ENCODE measurements around the gene CFAP91.

Gene CFAP91

GRCh38 chr3:119702530-119703527, at the start of gene CFAP91:
Gene CFAP91, plus strand, starts transcription at chr3:119703022. Its CDS starts 77 bp downstream, at chr3:119703099.
- DNase-seq (ENCODE audit: low read depth) = peak; percentile 62

GRCh38 chr3:119653876-119654275, 48.9 kb upstream of the CFAP91 start:
- DNase-seq (ENCODE audit: low read depth) = no peak

DNA sequence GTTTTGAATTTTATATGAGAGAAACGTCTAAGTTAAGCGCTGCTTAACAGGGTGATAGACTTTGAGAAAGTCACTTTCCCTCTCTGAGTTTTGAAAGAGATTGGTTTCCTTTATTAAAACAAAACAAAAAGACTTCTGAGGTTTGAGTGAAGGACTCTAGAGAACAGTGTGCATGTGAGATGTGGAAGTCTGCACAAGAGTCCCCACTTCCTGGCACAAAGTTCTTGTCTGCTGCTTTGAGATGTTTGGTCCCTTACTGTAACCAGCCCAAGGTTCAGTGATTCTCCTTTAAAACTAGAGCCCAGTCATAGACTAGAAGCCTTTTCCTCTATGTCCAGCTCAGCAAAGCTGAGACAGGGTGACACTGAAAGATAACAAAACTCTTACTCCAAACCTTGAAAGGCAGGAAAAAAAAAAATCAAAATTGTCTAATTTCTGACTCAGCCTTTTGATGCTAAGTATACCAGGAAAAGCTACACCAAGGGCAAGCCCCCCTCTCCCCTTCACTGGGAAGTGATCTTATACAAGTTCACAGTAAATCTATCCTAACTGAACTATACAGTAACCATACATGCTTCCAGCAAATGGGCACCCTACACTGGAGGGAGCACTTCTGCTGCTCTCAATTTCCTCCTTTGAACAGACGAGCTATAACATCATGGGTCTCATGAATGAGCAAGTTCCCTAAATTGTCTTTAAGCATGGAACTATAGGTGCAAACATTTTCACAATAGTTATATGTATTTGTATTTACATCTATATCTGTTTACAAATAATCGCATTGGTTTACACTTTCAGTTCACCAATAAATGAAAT, 44.7 kb upstream of the CFAP91 start:
- DNase-seq (ENCODE audit: low read depth) = no peak

GRCh38 chr3:119658994-119659393, 43.8 kb upstream of the CFAP91 start:
- no peak for DNase-seq (ENCODE audit: low read depth)

DNA sequence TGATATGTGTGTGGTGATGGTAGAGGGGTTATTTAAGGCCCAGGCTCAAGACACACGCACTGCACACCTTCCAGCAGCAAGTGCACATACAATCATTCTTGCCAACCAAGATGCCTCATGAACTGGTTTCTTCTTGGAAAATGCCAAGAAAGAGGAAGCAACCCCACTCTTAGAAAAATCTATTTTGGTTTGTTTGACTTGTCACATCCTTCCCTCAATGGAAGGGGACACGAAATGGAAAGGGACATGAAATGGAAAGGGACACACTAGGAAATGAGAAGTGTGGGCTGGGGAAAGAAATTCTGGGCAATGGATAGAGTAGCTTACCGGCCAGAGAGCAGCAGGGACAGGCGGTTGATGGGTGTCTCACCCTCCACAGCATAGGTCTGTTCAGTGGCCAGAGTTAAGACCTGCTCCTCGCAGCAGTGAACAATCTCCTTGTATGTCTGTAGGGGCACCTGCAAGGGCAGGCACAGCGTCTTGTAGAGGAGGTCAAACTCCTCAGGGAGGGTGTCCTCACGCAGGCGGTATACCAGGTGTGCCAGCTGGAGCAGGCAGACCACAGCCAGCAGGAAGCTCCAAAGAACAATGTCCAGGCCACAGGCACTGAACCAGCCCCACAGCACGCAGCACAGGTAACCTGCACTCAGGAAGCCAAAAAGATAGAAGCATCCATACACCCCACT, 43.1 kb upstream of the CFAP91 start:
- DNase-seq (ENCODE audit: low read depth) = no peak

DNA sequence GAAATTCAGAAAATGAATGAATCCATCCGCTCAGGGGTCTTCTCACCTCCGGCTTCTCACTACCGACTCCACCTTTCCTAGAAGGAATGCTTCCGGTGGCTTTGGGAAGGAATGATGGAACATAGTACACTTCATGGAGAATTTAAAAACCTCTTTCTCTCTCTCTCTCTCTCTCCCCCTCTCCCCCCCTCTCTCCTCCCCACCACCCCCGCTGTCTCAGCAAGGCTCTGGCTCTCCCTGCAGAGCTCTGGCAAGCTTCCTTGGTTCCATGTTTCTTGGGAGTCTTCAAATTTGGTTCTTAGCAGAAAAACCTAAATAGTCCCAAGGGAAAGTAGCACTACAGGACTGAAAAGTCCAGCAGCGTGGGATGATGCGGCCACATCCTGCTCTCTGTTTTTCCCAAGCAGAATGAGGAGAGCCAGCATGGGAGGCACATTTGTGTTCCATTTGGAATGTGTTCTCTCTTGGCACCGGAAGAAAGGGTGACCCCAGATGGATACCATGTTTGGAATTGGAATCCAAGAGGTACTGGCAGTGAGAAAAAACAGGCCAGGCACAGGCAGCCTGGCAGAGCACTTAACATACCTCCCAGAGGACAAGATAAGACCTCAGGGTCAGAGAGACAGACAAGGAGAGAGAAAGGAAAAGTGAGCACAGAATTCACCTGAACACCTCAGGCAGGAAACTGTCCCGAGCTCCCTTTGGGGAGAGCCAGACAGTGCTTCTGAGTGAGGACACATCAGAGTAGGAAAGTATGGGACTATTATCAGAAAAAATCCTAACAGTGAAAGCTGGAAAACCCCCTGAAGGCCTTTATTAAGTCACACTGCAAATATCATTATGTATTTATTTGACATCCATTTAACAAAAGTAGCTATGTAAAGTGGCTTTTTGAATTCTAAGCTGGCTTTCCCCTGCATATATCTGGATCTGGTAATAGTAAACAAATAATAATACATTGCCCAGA, 42.1 kb upstream of the CFAP91 start, which contains the start of gene POPDC2:
Gene POPDC2 (minus strand): TSS at position 116 of the 967 bp plus-strand sequence. CDS start 166 bp downstream, outside the sequence.
- no peak for DNase-seq (ENCODE audit: low read depth)

GRCh38 chr3:119662604-119663373, 40.0 kb upstream of the CFAP91 start:
- DNase-seq (ENCODE audit: low read depth) = no peak

DNA sequence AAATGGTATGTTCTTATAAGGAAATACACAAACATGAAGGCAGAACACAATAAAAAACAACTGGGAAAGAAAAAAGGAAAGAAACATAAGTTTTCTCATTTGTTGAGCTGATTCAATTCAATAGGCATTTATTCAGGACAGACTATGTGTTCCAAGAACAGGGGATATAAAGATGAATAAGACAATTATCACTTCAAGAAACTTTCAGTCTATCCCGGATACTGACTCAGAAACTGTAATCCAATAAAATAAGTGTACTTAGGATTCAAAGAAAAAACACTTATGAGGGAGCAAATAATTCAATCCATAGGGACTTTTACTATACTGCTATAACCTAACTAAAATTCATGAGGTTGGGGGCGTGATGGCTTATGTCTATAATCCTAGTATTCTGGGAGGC, 38.9 kb upstream of the CFAP91 start:
- no peak for DNase-seq (ENCODE audit: low read depth)

DNA sequence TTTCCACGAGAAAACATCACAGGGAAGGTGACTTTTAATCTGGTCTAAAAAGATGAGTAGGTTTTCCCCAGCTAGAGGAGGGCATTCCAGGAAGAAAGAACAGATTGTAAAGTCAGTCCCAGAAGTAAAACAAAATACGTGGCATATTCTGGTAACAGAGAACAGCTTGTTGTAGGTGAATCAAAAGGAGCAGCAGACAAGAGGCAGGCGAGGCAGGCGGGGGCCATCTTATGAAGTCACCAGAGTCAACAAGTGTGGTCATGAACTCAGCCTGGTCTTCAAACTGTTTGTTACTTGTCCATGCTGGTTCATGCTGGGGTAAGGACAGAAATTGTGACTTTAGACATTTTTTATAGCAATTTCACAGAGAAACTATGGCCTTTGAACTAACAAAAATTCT, 38.5 kb upstream of the CFAP91 start:
- DNase-seq (ENCODE audit: low read depth) = no peak

DNA sequence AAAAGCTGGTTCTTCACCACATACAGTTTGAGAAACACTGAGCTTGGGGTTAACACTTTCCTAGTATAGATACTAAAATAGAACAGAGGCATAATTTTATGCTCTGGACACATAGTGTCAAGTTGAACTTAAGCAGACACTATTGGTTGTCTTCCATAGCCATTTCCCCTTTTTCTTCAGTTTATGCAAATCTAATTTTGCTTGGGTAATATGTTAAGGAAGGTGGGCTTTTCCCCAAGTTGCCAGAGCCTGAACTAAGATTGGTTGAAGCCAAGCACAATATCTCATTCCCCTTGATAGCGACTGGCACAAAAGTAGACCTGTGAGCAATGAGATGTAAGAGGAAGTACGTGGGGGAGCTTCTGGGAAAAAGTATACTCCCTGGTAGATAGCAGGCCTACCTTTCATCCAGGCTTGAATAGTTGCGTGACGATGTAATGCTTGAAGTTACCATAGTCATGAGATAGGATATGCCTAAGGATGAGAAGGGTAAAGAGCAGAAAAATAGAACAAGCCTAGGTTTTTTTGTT, 37.9 kb upstream of the CFAP91 start:
- no peak for DNase-seq (ENCODE audit: low read depth)

GRCh38 chr3:119665954-119666559, 36.8 kb upstream of the CFAP91 start:
- DNase-seq (ENCODE audit: low read depth) = no peak

GRCh38 chr3:119669906-119670570, 32.8 kb upstream of the CFAP91 start:
- DNase-seq (ENCODE audit: low read depth) = no peak

GRCh38 chr3:119672776-119673175, 30.0 kb upstream of the CFAP91 start:
- DNase-seq (ENCODE audit: low read depth) = no peak

DNA sequence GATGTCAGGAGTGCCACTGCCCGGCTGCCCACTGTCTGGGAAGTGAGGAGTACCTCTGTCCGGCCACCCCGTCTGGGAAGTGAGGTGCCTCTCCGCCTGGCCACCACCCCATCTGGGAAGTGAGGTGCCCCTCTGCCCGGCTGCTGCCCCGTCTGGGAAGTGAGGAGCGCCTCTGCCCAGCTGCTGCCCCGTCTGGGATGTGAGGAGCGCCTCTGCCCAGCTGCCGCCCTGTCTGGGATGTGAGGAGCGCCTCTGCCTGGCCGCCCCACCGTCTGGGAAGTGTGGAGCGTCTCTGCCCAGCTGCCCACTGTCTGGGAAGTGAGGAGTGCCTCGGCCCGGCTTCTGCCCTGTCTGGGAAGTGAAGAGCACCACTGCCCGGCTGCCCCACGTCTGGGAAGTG, 28.9 kb upstream of the CFAP91 start:
- DNase-seq (ENCODE audit: low read depth) = no peak

- no peak for DNase-seq (ENCODE audit: low read depth)
Measured at GRCh38 chr3:119675188-119675874, 27.5 kb upstream of the CFAP91 start.

GRCh38 chr3:119676020-119676419, 26.8 kb upstream of the CFAP91 start:
- no peak for DNase-seq (ENCODE audit: low read depth)

DNA sequence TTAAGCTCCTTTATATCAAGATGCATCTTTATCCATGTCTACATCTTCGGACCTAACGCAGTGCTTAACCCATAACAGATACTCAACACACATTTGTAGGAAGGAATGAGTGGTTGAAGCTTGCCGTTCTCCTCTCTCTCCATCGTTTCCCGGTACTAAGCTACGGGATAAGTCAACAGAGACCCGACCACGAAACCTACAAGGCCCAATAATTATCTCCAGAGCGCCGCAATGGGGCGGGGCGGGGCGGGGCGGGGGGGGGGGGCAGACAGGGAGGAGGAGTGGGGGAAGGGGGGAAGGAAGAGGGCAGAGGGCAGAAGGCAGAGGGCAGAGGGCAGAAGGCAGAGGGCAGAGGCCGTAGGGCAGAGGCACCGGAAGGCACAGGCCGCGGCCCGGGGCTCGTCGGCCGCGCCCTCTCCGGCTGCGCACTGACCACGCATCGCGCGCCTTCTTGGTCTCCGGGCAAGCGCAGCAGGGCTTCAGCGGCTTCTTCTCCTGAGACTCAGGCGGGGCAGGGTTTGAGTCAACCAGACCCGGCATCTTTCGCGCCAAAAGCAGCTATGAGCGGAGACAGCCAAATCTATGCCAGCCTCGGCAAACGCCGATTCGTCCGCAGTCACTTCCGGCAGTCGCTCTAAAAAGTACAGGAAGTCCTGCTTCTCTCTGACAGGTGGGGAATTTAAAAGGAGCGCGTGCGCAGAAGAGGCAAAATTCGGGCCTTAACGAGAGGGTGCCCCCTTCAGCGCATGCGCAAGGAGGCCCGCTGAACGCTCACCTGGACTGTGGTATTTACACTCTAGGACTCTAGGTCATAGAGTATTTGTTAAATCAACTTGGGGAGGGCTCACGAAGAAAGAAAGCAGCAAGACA, 25.8 kb upstream of the CFAP91 start, which contains the start of gene COX17:
Gene COX17 (minus strand): TSS at position 636 of the 870 bp plus-strand sequence. CDS start 96 bp downstream, at position 540.
- DNase-seq (ENCODE audit: low read depth) = peak; percentile 91
